RWPE1 (cell line): ENCODE results near the gene ULK2.

Experiments
- CTCF ChIA-PET: fragments of 350-600 bp; sonication (Branson Sonifier 250); formaldehyde crosslinking; extraction: SDS; loops from one replicate; lab custom pipeline; 2021; lab: Yijun Ruan, JAX
- POLR2A ChIA-PET: fragments of 400-600 bp; formaldehyde crosslinking; extraction: SDS; loops from one replicate; lab custom pipeline; 2020; ENCODE audit warnings: antibody characterized with exemption; ENCODE audit not compliant: low non-redundant PET; lab: Yijun Ruan, JAX
- DNase-seq: peaks from one replicate; pipeline ENCODE4 v3.0.0; 2012; ENCODE audit warnings: low spot score
- H3K27ac ChIP-seq: fragments of 450-650 bp; 2 replicates; pipeline ENCODE4 v1.5.1; 2017
- TF ChIP-seq, protein P1 (sequence below): fragments of 450-650 bp; conservative IDR thresholded peaks from 2 replicates; pipeline ENCODE4 v1.5.1; 2017; ENCODE audit warnings: low read depth, mild to moderate bottlenecking

ULK2 gene

DNA sequence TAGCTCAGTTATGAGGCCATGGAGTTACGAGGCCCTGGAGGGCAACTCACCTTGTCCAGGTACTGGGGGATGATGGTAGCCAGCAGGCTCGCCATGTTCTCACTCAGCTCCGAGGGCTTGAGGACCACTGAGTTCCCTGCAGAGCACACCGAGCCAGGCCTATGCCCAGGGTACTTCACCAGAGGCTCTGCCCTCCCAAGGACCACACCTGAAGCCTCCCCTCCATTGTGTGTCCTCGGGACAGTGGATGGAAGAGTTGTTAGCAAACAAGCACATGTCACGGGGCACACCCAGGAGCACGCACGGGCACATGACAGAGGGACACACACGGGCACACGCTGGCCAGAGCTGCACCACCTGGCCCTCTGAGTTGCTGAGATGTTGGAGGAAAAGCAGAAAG lies 125.2 kb downstream of the ULK2 start:
- no peak for DNase-seq
- peak overlapping the region; percentile 100 for H3K27ac ChIP-seq
- TF ChIP-seq, protein P1, sequence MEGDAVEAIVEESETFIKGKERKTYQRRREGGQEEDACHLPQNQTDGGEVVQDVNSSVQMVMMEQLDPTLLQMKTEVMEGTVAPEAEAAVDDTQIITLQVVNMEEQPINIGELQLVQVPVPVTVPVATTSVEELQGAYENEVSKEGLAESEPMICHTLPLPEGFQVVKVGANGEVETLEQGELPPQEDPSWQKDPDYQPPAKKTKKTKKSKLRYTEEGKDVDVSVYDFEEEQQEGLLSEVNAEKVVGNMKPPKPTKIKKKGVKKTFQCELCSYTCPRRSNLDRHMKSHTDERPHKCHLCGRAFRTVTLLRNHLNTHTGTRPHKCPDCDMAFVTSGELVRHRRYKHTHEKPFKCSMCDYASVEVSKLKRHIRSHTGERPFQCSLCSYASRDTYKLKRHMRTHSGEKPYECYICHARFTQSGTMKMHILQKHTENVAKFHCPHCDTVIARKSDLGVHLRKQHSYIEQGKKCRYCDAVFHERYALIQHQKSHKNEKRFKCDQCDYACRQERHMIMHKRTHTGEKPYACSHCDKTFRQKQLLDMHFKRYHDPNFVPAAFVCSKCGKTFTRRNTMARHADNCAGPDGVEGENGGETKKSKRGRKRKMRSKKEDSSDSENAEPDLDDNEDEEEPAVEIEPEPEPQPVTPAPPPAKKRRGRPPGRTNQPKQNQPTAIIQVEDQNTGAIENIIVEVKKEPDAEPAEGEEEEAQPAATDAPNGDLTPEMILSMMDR = no peak
- ChIA-PET CTCF (interaction anchor here (1.2 kb wide), 1 partner anchor 11 kb away, joined by 5 read pairs; no protein-coding TSS in a partner anchor), POLR2A (no interaction called here)

DNA sequence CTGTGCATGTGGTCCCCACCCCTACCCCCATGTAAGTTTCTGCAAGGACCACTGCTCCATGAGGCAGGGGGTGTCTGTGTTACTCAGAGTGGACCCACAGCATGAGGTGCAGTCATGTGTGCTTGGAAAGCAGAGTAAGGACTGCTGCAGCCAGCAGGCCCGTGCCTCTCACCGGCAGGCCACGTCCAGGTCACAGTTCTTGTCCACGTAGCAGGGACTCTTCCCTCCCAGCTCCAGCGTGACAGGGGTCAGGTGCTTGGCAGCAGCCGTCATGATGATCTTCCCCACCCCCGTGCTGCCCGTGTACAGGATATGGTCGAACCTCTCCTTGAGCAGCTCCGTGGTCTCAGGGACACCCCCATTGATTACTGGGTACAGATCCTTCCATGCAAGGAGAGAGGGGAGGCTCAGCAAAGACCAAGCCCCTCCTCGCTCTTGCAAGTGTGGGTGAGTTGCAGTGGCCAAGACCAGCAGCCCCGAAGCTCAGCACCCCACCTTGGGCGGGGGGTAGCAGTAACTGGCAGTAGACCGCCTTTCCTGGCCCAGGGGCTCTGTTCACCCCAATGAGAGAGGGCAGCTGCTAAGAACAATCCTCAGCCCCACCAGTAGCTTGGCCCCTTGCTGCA lies 125.8 kb downstream of the ULK2 start:
- POLR2A ChIA-PET = no interaction called here
- TF ChIP-seq, protein P1 = no peak
- CTCF ChIA-PET = no interaction called here
- H3K27ac ChIP-seq = peak overlapping the region; percentile 100
- DNase-seq = no peak

DNA sequence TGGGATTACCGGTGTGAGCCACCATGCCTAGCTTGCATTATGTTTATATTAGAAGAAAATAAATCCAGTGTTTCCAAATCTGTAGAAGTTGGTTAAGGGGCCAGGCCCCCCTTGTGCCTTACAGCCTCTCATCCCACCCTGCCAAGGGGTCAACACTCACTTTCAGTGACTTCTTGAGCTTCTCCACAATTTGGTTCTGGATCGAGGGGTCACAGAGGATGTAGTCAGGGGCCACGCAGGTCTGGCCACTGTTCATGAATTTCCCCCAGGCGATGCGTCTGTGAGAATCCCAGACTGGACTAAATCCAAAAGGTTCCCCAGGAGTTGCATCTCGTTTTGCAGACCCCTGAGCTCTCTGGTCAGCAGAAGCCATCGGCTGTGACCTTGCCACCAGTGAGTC lies 126.8 kb downstream of the ULK2 start:
- POLR2A ChIA-PET = no interaction called here
- CTCF ChIA-PET = no interaction called here
- TF ChIP-seq, protein P1 = no peak
- peak overlapping the region; percentile 100 for H3K27ac ChIP-seq
- DNase-seq = no peak

DNA sequence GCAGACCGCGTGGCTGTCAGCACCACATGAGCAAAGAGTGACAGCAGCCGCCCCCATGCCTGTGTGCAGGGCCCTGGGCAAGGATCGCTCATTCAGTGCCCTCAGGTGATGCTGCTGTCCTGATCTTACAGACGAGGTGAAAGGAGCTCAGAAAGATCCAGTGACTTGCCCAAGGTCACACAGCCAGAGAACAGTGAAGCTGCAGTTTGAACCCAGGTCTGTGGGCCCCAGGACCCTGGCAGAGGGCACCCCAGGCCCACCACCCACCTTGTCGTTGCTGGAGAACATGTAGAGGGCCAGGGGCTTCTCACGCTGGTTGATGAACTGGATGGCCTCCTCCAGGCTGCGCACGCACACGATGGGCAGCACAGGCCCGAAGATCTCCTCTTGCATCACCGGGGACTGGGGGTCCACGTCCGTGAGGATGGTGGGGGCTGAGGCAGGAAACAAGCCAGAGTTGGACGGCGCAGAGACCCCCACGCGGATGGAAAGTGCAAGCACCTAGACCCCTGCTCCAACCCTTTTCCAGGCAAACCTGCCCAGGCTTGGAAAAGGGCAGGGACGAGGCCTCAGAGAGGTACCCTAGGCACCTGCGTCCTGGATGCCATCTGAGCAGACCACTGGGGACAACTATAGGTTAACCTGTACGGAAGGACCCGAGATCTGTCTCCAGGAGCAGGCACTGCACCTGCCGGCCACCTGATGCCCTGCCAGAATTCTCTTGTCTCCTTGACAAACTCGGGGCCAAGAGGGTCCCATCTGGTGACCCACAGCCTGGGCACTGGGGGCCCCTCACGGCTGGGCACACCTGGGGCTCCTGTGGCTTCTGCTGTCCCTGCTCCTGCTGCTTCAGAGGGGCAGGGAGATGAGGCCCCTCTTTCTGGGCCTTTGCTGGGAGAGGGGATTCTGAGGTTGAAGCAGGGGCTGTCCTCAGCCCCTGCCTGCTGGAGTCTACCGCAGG lies 128.2 kb downstream of the ULK2 start:
- CTCF ChIA-PET = no interaction called here
- H3K27ac ChIP-seq = peak overlapping the region; percentile 100
- TF ChIP-seq, protein P1 = no peak
- DNase-seq = no peak
- POLR2A ChIA-PET = no interaction called here

DNA sequence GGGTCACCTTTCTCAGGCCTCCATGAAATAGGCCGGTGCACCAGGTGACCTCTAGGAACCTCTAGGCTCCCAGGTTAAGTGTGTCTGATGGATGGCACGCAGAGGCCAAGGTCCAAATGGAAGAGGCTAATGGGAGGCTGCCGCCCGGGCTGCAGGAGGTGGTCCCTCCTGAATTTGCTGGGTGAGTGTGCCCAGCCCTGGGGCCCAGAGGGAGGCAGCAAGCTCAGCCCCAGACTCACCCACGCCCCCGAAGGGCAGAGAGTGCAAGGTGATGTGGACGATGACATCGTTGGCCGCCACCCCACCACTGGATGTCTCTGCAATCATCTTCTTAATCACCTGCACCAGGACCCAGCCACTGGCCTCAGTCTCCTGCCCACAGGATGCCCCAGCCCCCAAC lies 129.0 kb downstream of the ULK2 start:
- POLR2A ChIA-PET = no interaction called here
- peak overlapping the region; percentile 100 for H3K27ac ChIP-seq
- TF ChIP-seq, protein P1 = no peak
- CTCF ChIA-PET = no interaction called here
- no peak for DNase-seq

DNA sequence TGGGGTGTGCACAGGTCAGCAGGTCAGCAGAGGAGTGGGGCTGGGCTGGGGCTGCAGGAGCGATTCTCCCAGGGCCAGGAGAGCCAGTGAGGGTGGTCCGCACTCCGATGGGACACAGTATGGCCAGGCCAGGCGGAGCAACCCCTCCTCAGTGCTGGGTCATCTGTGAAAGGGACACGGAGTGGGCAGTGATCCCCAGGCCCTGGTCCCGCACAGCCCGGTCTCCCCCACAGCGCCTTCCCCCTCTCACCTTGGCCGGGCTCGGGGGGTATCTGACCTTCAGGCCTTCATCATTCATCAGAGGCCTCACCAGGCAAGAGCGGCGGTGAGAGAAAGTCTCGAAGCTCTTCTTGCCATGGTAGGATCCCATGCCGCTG lies 129.7 kb downstream of the ULK2 start:
- POLR2A ChIA-PET = no interaction called here
- TF ChIP-seq, protein P1 = no peak
- peak overlapping the region; percentile 100 for H3K27ac ChIP-seq
- CTCF ChIA-PET = interaction anchor here (0.7 kb wide), 1 partner anchor 16 kb away, joined by 3 read pairs; no protein-coding TSS in a partner anchor
- DNase-seq = no peak
